Panc1 (cell line): ENCODE measurements around the gene SMG6.

ENCODE experiments used
- POLR2AphosphoS5 ChIP-seq: IDR thresholded peaks from 2 replicates; pipeline ENCODE4 v1.6.1; 2012; ENCODE audit warnings: mild to moderate bottlenecking, low read depth, low read length, moderate library complexity
- SIN3A ChIP-seq: IDR thresholded peaks from 2 replicates; pipeline ENCODE4 v1.6.1; 2012; ENCODE audit warnings: low read depth, mild to moderate bottlenecking, low read length, moderate library complexity, borderline replicate concordance; ENCODE audit not compliant: insufficient read depth
- TF ChIP-seq, protein P1 (sequence below): fragments of 450-650 bp; IDR thresholded peaks from 2 replicates; pipeline ENCODE4 v1.5.1; 2017; ENCODE audit warnings: mild to moderate bottlenecking
- TF ChIP-seq, protein P2 (sequence below), 2 experiments: IDR thresholded peaks; 2 replicates each; pipeline ENCODE4 v1.6.1; 2011 to 2012; ENCODE audit warnings: low read depth in 2 of 2, control low read depth in 1 of 2, low read length in 1 of 2, mild to moderate bottlenecking in 1 of 2, moderate library complexity in 1 of 2; ENCODE audit not compliant: insufficient read depth in 1 of 2

DNA sequence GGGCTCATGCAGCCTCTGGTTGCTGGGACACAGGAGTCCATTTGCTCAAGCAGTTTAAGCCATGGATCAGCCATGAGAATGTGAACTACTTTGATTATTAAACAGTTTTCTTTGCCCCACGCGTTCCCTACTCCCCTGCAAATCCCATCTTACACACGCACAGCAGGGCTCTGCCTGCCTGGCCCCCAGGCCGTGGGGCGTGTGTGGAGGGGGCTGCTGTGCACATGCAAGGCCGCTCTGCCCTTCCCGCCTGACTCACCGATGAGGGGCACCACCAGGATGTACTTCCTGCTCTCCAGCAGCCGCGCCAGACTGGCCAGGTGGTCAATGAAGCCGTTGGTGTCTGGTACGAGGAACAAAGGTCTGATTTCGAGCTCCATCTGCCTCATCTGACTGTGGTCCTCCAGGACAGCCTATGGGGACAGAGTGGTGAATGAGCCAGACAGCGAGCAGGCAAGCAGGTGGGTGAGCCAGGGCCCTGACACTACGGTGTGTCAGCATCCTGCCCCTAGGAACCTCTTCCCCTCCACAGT lies 235.0 kb downstream of the SMG6 start:
- TF ChIP-seq, protein P1, sequence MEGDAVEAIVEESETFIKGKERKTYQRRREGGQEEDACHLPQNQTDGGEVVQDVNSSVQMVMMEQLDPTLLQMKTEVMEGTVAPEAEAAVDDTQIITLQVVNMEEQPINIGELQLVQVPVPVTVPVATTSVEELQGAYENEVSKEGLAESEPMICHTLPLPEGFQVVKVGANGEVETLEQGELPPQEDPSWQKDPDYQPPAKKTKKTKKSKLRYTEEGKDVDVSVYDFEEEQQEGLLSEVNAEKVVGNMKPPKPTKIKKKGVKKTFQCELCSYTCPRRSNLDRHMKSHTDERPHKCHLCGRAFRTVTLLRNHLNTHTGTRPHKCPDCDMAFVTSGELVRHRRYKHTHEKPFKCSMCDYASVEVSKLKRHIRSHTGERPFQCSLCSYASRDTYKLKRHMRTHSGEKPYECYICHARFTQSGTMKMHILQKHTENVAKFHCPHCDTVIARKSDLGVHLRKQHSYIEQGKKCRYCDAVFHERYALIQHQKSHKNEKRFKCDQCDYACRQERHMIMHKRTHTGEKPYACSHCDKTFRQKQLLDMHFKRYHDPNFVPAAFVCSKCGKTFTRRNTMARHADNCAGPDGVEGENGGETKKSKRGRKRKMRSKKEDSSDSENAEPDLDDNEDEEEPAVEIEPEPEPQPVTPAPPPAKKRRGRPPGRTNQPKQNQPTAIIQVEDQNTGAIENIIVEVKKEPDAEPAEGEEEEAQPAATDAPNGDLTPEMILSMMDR: no peak
- TF ChIP-seq POLR2AphosphoS5: no peak
- TF ChIP-seq, protein P2, sequence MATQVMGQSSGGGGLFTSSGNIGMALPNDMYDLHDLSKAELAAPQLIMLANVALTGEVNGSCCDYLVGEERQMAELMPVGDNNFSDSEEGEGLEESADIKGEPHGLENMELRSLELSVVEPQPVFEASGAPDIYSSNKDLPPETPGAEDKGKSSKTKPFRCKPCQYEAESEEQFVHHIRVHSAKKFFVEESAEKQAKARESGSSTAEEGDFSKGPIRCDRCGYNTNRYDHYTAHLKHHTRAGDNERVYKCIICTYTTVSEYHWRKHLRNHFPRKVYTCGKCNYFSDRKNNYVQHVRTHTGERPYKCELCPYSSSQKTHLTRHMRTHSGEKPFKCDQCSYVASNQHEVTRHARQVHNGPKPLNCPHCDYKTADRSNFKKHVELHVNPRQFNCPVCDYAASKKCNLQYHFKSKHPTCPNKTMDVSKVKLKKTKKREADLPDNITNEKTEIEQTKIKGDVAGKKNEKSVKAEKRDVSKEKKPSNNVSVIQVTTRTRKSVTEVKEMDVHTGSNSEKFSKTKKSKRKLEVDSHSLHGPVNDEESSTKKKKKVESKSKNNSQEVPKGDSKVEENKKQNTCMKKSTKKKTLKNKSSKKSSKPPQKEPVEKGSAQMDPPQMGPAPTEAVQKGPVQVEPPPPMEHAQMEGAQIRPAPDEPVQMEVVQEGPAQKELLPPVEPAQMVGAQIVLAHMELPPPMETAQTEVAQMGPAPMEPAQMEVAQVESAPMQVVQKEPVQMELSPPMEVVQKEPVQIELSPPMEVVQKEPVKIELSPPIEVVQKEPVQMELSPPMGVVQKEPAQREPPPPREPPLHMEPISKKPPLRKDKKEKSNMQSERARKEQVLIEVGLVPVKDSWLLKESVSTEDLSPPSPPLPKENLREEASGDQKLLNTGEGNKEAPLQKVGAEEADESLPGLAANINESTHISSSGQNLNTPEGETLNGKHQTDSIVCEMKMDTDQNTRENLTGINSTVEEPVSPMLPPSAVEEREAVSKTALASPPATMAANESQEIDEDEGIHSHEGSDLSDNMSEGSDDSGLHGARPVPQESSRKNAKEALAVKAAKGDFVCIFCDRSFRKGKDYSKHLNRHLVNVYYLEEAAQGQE (IDR thresholded peaks at IDR 0.05; ENCODE audit: insufficient read depth in 1 of 2, low read depth in 2 of 2, low read length in 1 of 2): no peak
- TF ChIP-seq SIN3A: no peak
